Measurements from ENCODE around the gene CD300LF.

CD300LF gene

DNA sequence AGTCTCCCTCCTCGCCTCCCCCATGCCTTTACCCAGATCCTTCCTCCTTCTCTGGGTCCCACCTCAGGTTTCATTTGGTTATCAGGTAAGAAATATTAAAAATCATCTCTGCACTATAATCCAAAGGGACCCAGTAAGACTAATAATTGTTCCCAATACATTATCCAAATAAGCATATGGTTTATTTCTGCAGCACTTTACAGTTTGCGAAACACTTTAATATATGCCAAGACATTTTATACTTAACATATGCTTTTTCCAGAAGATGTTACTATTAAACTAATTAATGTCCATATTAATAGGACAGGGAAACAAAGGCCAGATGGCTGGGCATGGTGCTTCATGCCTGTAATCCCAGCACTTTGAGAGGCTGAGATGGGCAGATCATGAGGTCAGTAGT lies 33.3 kb downstream of the CD300LF start:
- H3K27me3 ChIP-seq, result peaks cover 0 to 20% of the 10 kb centered on the region in 2 donors
- H3K4me3 ChIP-seq, result no peak overlapping the region
- intact Hi-C loops (cut with DNase I; ENCODE audit: low total_unique reads), result no loop called here

GRCh38 chr17:74678541-74678940 lies 34.2 kb downstream of the CD300LF start:
- no peak for DNase-seq
- TF ChIP-seq, protein P1, sequence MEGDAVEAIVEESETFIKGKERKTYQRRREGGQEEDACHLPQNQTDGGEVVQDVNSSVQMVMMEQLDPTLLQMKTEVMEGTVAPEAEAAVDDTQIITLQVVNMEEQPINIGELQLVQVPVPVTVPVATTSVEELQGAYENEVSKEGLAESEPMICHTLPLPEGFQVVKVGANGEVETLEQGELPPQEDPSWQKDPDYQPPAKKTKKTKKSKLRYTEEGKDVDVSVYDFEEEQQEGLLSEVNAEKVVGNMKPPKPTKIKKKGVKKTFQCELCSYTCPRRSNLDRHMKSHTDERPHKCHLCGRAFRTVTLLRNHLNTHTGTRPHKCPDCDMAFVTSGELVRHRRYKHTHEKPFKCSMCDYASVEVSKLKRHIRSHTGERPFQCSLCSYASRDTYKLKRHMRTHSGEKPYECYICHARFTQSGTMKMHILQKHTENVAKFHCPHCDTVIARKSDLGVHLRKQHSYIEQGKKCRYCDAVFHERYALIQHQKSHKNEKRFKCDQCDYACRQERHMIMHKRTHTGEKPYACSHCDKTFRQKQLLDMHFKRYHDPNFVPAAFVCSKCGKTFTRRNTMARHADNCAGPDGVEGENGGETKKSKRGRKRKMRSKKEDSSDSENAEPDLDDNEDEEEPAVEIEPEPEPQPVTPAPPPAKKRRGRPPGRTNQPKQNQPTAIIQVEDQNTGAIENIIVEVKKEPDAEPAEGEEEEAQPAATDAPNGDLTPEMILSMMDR (IDR thresholded peaks at IDR 0.05), result no peak
- Histone ChIP-seq H3K4me3 (no peak overlapping the region), H3K36me3 (no peaks in the 10 kb centered on the region), H3K9me3 (no peaks in the 10 kb centered on the region), H3K27me3 (peaks cover 0 to 23% of the 10 kb centered on the region in 2 donors), H3K4me1 (no peaks in the 10 kb centered on the region), H3K27ac (no peak overlapping the region)
- intact Hi-C loops (cut with DNase I; ENCODE audit: low total_unique reads), result no loop called here

More for the DNA sequence above, 33.3 kb downstream of the CD300LF start:
- H3K4me1 ChIP-seq, result no peaks in the 10 kb centered on the region
- no peak for DNase-seq
- no peaks in the 10 kb centered on the region for H3K36me3 ChIP-seq
- H3K27ac ChIP-seq, result no peak overlapping the region
- H3K9me3 ChIP-seq, result no peaks in the 10 kb centered on the region
- TF ChIP-seq, protein P1 (IDR thresholded peaks at IDR 0.05), result no peak

DNA sequence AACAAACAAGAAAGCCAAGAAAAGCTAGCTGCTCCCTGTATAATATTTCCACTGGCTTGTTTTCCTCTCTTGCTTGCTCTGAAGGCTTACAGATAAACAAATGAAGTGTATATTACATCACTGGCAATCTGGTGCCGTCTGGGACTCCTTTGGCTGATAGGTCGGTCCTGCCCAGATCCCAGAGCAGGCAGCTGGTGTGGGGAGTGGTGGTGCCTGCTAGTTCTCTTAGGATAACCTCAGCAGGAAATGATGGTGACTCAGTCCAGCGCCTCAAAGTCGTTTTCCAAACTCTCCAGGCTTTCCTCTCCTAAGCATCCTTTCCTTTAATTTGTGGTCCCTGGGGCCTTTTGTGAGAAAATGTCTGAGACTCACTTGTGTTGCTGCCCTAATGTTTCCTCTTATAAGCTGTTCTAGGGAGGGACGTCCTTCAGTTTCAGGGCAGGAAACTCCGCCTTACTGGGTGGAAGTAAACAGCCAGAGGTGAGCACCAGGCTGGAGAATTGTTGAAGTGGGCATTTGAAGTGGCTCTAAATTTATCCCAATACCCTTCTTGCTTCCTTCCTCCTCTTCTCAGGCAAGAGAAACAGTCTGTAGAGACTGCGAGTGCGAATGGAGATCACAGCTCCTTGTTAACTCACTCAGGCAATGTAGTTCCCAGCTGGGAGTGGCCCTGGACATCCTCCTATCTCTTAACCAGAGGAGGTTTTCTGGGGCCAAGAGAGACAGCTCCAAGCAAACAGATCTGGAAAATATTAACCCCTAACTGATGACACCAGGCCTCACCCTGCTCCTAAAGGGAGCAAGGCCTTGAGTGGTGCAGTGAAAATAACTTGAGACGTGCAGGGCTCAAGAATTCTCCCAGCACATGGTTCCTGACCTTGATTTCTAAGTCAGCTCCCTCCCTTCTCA lies 34.9 kb downstream of the CD300LF start:
- H3K36me3 ChIP-seq, result no peaks in the 10 kb centered on the region
- H3K27ac ChIP-seq, result no peak overlapping the region
- no peaks in the 10 kb centered on the region for H3K9me3 ChIP-seq
- no peak for DNase-seq
- no peaks in the 10 kb centered on the region for H3K4me1 ChIP-seq
- peaks cover 0 to 23% of the 10 kb centered on the region in 2 donors for H3K27me3 ChIP-seq
- TF ChIP-seq, protein P1 (IDR thresholded peaks at IDR 0.05), result no peak
- intact Hi-C loops (cut with DNase I; ENCODE audit: low total_unique reads), result no loop called here
- H3K4me3 ChIP-seq, result no peak overlapping the region

DNA sequence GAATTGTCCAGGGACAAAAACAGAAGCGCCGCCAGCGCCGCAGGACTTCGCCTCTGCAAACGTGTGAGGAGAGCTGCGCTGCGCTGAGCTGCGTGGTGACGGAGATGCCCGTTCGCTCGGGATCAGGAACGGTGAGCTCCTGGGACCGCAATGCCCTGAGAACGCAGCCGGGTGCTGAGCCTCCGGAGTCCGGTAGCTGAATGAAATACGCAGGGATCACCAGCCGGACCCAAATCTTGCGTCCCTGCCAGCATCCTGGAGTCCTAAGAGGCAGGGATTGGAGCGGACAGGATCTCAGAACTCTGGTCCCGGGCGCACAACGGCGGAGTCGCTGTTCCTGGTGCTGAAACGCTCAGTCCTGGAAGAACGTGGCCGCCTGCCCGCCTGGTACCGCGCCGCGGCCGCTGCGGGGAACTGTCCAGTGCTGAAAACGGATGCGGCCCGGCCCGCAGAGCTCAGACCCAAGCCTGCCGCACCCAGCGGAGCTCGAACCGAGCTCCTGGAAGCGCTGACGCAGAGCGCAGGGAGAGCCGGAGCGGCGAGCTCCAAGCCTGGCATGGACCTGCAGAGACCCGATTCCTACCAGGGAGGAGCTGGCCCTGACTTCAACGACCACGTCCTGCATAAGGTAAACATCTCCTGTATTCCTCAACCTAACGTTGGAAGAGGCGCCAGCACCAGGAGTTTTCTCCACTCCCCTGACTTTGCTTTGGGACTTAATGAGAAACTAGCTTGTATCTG lies 41.5 kb downstream of the CD300LF start:
- H3K4me1 ChIP-seq, result no peaks in the 10 kb centered on the region
- H3K36me3 ChIP-seq, result no peaks in the 10 kb centered on the region
- no peak overlapping the region for H3K4me3 ChIP-seq
- intact Hi-C loops (cut with DNase I; ENCODE audit: low total_unique reads), result no loop called here
- peaks cover 0 to 8% of the 10 kb centered on the region in 2 donors for H3K27me3 ChIP-seq
- H3K9me3 ChIP-seq, result peaks cover 0 to 6% (median 6%) of the 10 kb centered on the region in 3 donors
- TF ChIP-seq, protein P1 (IDR thresholded peaks at IDR 0.05), result no peak
- no peak overlapping the region for H3K27ac ChIP-seq
- peak; percentile 53 to 75 for DNase-seq

DNA sequence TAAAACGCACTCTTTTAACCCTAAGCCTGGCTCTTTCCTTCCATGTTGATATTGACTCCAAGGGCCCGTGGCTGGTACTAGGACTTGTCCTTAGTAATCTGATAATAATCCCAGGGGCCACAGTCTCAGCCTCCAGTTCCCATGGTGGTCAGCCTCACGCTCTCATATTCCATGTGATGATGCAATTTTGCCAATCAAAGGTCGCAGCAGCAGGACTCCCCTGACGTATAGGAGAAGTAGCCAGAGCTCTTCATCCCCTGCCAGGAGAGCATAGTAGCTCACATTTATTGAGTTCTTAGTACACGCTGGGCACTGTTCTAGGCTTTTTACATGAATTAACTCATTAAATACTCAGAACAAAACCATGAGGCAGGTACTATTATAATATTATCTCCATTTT lies 42.4 kb downstream of the CD300LF start:
- no peak overlapping the region for H3K4me3 ChIP-seq
- no peak for DNase-seq
- H3K27ac ChIP-seq, result no peak overlapping the region
- intact Hi-C loops (cut with DNase I; ENCODE audit: low total_unique reads), result no loop called here
- TF ChIP-seq, protein P1 (IDR thresholded peaks at IDR 0.05), result no peak
- peaks cover 0 to 6% (median 6%) of the 10 kb centered on the region in 3 donors for H3K9me3 ChIP-seq
- no peaks in the 10 kb centered on the region for H3K36me3 ChIP-seq
- H3K4me1 ChIP-seq, result no peaks in the 10 kb centered on the region
- peaks cover 0 to 5% of the 10 kb centered on the region in 2 donors for H3K27me3 ChIP-seq

Measured in tibial artery (tissue), 4 donors.